ENCODE results near the gene TTC32. TPM values are rescaled to one million over a fixed set of nuclear protein-coding genes. Genes with fewer than 3 reads are reported as not detected.

The TTC32 gene
- total RNA-seq, 1 donor, result 9.9 TPM

GRCh38 chr2:19859565-19859964, 42.2 kb downstream of the TTC32 start:
- no peak for DNase-seq (ENCODE audit: low read depth)
- no peak for TF ChIP-seq CTCF (IDR thresholded peaks at IDR 0.05; ENCODE audit: insufficient read depth, low read depth, low read length)

GRCh38 chr2:19857806-19858205, 44.0 kb downstream of the TTC32 start:
- DNase-seq (ENCODE audit: low read depth), result no peak
- TF ChIP-seq CTCF (IDR thresholded peaks at IDR 0.05; ENCODE audit: insufficient read depth, low read depth, low read length), result no peak

More at GRCh38 chr2:19859565-19859964, 42.2 kb downstream of the TTC32 start:
- H3K4me3 ChIP-seq (ENCODE audit: low read depth, low read length), result no peak overlapping the region

GRCh38 chr2:19857100-19857499, 44.7 kb downstream of the TTC32 start:
- no peak for DNase-seq (ENCODE audit: low read depth)
- no peak overlapping the region for H3K4me3 ChIP-seq (ENCODE audit: low read depth, low read length)
- TF ChIP-seq CTCF (IDR thresholded peaks at IDR 0.05; ENCODE audit: insufficient read depth, low read depth, low read length), result no peak

More at GRCh38 chr2:19857806-19858205, 44.0 kb downstream of the TTC32 start:
- H3K4me3 ChIP-seq (ENCODE audit: low read depth, low read length), result no peak overlapping the region

GRCh38 chr2:19855542-19856431, 46.0 kb downstream of the TTC32 start:
- TF ChIP-seq CTCF (IDR thresholded peaks at IDR 0.05; ENCODE audit: insufficient read depth, low read depth, low read length), result no peak
- DNase-seq (ENCODE audit: low read depth), result no peak
- no peak overlapping the region for H3K4me3 ChIP-seq (ENCODE audit: low read depth, low read length)

- no peak overlapping the region for H3K4me3 ChIP-seq (ENCODE audit: low read depth, low read length)
- no peak for TF ChIP-seq CTCF (IDR thresholded peaks at IDR 0.05; ENCODE audit: insufficient read depth, low read depth, low read length)
- DNase-seq (ENCODE audit: low read depth), result no peak
These were observed 46.9 kb downstream of the TTC32 start for GRCh38 chr2:19854596-19855541.

GRCh38 chr2:19851116-19851695, 50.6 kb downstream of the TTC32 start:
- TF ChIP-seq CTCF (IDR thresholded peaks at IDR 0.05; ENCODE audit: insufficient read depth, low read depth, low read length), result peak; percentile 27
- DNase-seq (ENCODE audit: low read depth), result no peak
- no peak overlapping the region for H3K4me3 ChIP-seq (ENCODE audit: low read depth, low read length)
